CD14-positive monocyte (primary cell): ENCODE measurements around the gene LCN2. TPM values are rescaled to one million over a fixed set of nuclear protein-coding genes. Genes with fewer than 3 reads are reported as not detected.
"Not testable (repeated sequence)": the region's sequence is repeated elsewhere in the genome, so short reads cannot be mapped to it uniquely, and the experiment has no call there.

Experiments used
- DNase-seq, 3 donors: peaks; one replicate each; pipeline ENCODE4 v3.0.0-alpha.2; 2011 to 2022
- H2AFZ ChIP-seq: 2 replicates; pipeline ENCODE4 v1.6.0; 2012; ENCODE audit warnings: mild to moderate bottlenecking, low read depth, low read length, inconsistent platforms; ENCODE audit not compliant: insufficient read depth, poor library complexity, severe bottlenecking
- H3K27ac ChIP-seq, 2 donors: 1 replicate in 1 of 2; 2 replicates in 1 of 2; pipeline ENCODE4 v1.5.1; 2012 to 2013; ENCODE audit warnings: low read length in 2 of 2, control low read depth in 1 of 2, inconsistent platforms in 1 of 2, low read depth in 1 of 2, mild to moderate bottlenecking in 1 of 2
- H3K27me3 ChIP-seq, 2 donors: one replicate each; pipeline versions ENCODE4 v1.6.0 to v1.6.1; 2011 to 2013; ENCODE audit warnings: low read length in 2 of 2; ENCODE audit not compliant: control insufficient read depth in 2 of 2, insufficient read depth in 2 of 2
- H3K36me3 ChIP-seq, 2 donors: replicated peaks in 1 of 2; 1 replicate in 1 of 2; 2 replicates in 1 of 2; pipeline versions ENCODE4 v1.5.1 to v1.6.1; 2012 to 2013; ENCODE audit warnings: low read length in 2 of 2, control low read depth in 1 of 2, inconsistent platforms in 1 of 2, mild to moderate bottlenecking in 1 of 2; ENCODE audit not compliant: insufficient read depth in 2 of 2, control insufficient read depth in 1 of 2
- H3K4me1 ChIP-seq, 2 donors: 1 replicate in 1 of 2; 2 replicates in 1 of 2; pipeline versions ENCODE4 v1.5.1 to v1.6.1; 2012 to 2013; ENCODE audit warnings: low read length in 2 of 2, control low read depth in 1 of 2, inconsistent platforms in 1 of 2, mild to moderate bottlenecking in 1 of 2, moderate library complexity in 1 of 2; ENCODE audit not compliant: insufficient read depth in 2 of 2, control insufficient read depth in 1 of 2
- H3K4me2 ChIP-seq: replicated peaks from 2 replicates; pipeline ENCODE3; 2012; ENCODE audit warnings: low read length, moderate library complexity, mild to moderate bottlenecking; ENCODE audit not compliant: poor library complexity, severe bottlenecking; ENCODE audit errors: extremely low read depth
- H3K4me3 ChIP-seq, 3 experiments: fragments of 200-600 bp in 1 of 3; sonication (generic) in 1 of 3; replicated peaks in 1 of 3; 1 replicate in 2 of 3; 2 replicates in 1 of 3; pipeline ENCODE4 v1.5.1; 2011 to 2013; ENCODE audit warnings: low read length in 3 of 3, mild to moderate bottlenecking in 3 of 3, control low read depth in 2 of 3, low read depth in 2 of 3, inconsistent platforms in 1 of 3, moderate library complexity in 1 of 3
- H3K79me2 ChIP-seq: 2 replicates; pipeline ENCODE4 v1.6.0; 2012; ENCODE audit warnings: mild to moderate bottlenecking, control low read depth, inconsistent platforms, low read length, moderate library complexity; ENCODE audit not compliant: insufficient read depth
- H3K9ac ChIP-seq: 2 replicates; pipeline ENCODE4 v1.6.0; 2017; ENCODE audit warnings: low read length, mild to moderate bottlenecking; ENCODE audit not compliant: insufficient read depth, poor library complexity, severe bottlenecking
- H3K9me3 ChIP-seq, 2 donors: replicated peaks in 1 of 2; 1 replicate in 1 of 2; 2 replicates in 1 of 2; pipeline versions ENCODE4 v1.5.1 to v1.6.1; 2012 to 2013; ENCODE audit warnings: low read length in 2 of 2, control low read depth in 1 of 2; ENCODE audit not compliant: control insufficient read depth in 1 of 2, insufficient read depth in 1 of 2
- H4K20me1 ChIP-seq: 2 replicates; pipeline ENCODE4 v1.6.0; 2012; ENCODE audit warnings: mild to moderate bottlenecking, low read length, control low read depth, moderate library complexity; ENCODE audit not compliant: insufficient read depth
- H3K27ac Mint-ChIP-seq, 7 donors: one replicate each; pipeline ENCODE4 v1.8.0; 2020; ENCODE audit warnings: mild to moderate bottlenecking in 7 of 7, mixed read lengths in 7 of 7, moderate library complexity in 6 of 7, inconsistent platforms in 2 of 7
- H3K27me3 Mint-ChIP-seq, 3 donors: one replicate each; pipeline ENCODE4 v1.8.0; 2021 to 2022; ENCODE audit warnings: low read depth in 3 of 3, mild to moderate bottlenecking in 3 of 3, mixed read lengths in 3 of 3, moderate library complexity in 3 of 3, inconsistent platforms in 1 of 3
- H3K36me3 Mint-ChIP-seq, 2 donors: one replicate each; pipeline ENCODE4 v1.8.0; 2020; ENCODE audit warnings: mixed read lengths in 2 of 2, inconsistent platforms in 1 of 2, mild to moderate bottlenecking in 1 of 2
- H3K4me1 Mint-ChIP-seq: one replicate; pipeline ENCODE4 v1.8.0; 2020; ENCODE audit warnings: mild to moderate bottlenecking, mixed read lengths
- H3K4me3 Mint-ChIP-seq, 2 donors: one replicate each; pipeline ENCODE4 v1.8.0; 2020; ENCODE audit warnings: mild to moderate bottlenecking in 2 of 2, mixed read lengths in 2 of 2, moderate library complexity in 1 of 2
- H3K9me3 Mint-ChIP-seq, 7 donors: one replicate each; pipeline ENCODE4 v1.8.0; 2020 to 2022; ENCODE audit warnings: mixed read lengths in 7 of 7, mild to moderate bottlenecking in 6 of 7, moderate library complexity in 6 of 7, inconsistent platforms in 2 of 7
- WGBS: methylation state at CpG from one replicate; pipeline ENCODE4 v1.1.5; 2013; ENCODE audit warnings: missing lambda C conversion rate; ENCODE audit not compliant: insufficient coverage; 5-methylcytosine and 5-hydroxymethylcytosine counted together
- intact Hi-C, 2 donors: fragments of 100-400 bp; cut with micrococcal nuclease; formaldehyde crosslinking; loops; one replicate each; pipeline versions ENCODE4 v1.15.0 to v1.15.1; 2023
- polyA plus RNA-seq, 3 donors: library from polyadenylated mRNA; depleted of rRNA in 1 of 3; unstranded in 2 of 3; stranded (reverse) in 1 of 3; fragments of 300-500 nt in 2 of 3; fragments of >200 nt in 1 of 3; fragmentation: Illumina TruSeq in 2 of 3; gene quantifications; 1 replicate in 2 of 3; 2 replicates in 1 of 3; pipeline ENCODE4 v1.2.3, GENCODE V29; 2012 to 2021
- TF ChIP-seq, protein P1 (sequence below): fragments of 200-600 bp; IDR thresholded peaks from one replicate; pipeline ENCODE4 v1.8.0; 2022; ENCODE audit warnings: antibody characterized with exemption, mild to moderate bottlenecking

Gene LCN2
- polyA plus RNA-seq, 3 donors, result 0.83 TPM; not detected in 2

DNA sequence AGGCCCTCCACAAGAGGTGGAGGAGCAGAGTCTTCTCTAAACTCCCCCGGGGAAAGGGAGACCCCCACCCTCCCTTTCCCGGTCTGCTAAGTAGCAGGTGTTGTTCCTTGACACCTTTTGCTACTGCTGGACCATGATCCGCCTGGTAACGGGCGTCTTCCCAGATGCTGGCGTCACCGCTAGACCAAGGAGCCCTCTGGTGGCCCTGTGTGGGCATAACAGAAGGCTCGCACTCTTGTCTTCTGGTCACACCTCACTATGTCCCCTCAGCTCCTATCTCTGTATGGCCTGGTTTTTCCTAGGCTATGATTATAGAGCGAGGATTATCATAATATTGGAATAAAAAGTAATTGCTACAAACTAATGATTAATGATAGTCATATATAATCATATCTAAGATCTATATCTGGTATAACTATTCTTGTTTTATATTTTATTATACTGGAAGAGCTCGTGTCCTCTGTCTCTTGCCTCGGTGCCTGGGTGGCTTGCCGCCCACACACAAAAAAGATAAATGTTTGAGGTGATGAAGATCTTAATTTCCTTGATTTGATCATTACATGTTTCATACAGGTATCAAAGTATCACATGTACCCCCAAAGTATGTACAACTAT, 19.2 kb upstream of the LCN2 start:
- intact Hi-C loops, H3K36me3 ChIP-seq, H3K27ac ChIP-seq, H3K36me3 Mint-ChIP-seq, H3K4me3 ChIP-seq, H3K9ac ChIP-seq, H3K79me2 ChIP-seq, H2AFZ ChIP-seq, H3K4me2 ChIP-seq, DNase-seq, H3K27me3 ChIP-seq, H3K9me3 Mint-ChIP-seq, H3K9me3 ChIP-seq, H3K27ac Mint-ChIP-seq: not testable (repeated sequence)
- TF ChIP-seq, protein P1, sequence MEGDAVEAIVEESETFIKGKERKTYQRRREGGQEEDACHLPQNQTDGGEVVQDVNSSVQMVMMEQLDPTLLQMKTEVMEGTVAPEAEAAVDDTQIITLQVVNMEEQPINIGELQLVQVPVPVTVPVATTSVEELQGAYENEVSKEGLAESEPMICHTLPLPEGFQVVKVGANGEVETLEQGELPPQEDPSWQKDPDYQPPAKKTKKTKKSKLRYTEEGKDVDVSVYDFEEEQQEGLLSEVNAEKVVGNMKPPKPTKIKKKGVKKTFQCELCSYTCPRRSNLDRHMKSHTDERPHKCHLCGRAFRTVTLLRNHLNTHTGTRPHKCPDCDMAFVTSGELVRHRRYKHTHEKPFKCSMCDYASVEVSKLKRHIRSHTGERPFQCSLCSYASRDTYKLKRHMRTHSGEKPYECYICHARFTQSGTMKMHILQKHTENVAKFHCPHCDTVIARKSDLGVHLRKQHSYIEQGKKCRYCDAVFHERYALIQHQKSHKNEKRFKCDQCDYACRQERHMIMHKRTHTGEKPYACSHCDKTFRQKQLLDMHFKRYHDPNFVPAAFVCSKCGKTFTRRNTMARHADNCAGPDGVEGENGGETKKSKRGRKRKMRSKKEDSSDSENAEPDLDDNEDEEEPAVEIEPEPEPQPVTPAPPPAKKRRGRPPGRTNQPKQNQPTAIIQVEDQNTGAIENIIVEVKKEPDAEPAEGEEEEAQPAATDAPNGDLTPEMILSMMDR, result peak; percentile 74
- Histone ChIP-seq H3K4me1 (peaks cover 30 to 40% of the 10 kb centered on the region in 2 donors), H4K20me1 (peaks cover 15% of the 10 kb centered on the region)
- Mint-ChIP-seq H3K27me3 (peaks cover 0 to 10% (median 4%) of the 10 kb centered on the region in 3 donors), H3K4me1 (peaks cover 29% of the 10 kb centered on the region), H3K4me3 (peak overlapping the region in 1 of 2 donors; percentile 39)
- no CpG with 5 or more reads among the region's 12 CpGs for WGBS

DNA sequence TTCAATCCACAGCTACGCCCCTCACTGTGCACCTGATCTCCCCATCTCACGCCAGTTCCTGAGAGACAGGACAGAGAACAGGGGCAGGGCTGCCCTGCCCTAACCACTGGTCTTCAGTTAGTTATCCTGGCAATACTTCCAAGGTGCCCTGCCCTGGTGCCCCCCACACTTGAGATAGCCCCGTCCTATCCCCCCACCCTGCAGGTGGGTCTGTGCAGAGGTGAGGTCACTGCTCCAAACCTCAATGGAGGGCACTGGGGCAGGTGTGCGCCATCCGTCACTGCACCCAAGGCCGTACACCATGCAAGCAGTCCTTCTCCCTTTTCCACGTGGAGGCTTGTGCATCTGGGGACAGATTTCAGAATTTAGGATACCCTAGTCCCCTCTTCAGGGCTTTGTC, 18.6 kb upstream of the LCN2 start:
- H3K79me2 ChIP-seq, H4K20me1 ChIP-seq, H2AFZ ChIP-seq, DNase-seq, H3K9me3 ChIP-seq, H3K36me3 Mint-ChIP-seq, H3K4me3 Mint-ChIP-seq, H3K27ac Mint-ChIP-seq, H3K9me3 Mint-ChIP-seq, intact Hi-C loops, H3K36me3 ChIP-seq, H3K4me3 ChIP-seq, H3K27me3 ChIP-seq, H3K9ac ChIP-seq, H3K4me2 ChIP-seq, H3K27ac ChIP-seq: not testable (repeated sequence)
- H3K4me1 ChIP-seq, result peaks cover 24 to 34% of the 10 kb centered on the region in 2 donors
- Mint-ChIP-seq H3K4me1 (peaks cover 23% of the 10 kb centered on the region), H3K27me3 (peaks cover 2 to 10% (median 5%) of the 10 kb centered on the region in 3 donors)
- WGBS, result 83% methylated on average over 2 of the region's 7 CpGs

GRCh38 chr9:128131346-128131745, 17.9 kb upstream of the LCN2 start:
- intact Hi-C loops, H3K27me3 ChIP-seq, H3K9ac ChIP-seq, H3K27ac ChIP-seq, H3K4me2 ChIP-seq, H4K20me1 ChIP-seq, H2AFZ ChIP-seq, H3K9me3 ChIP-seq, H3K79me2 ChIP-seq, H3K4me3 Mint-ChIP-seq, DNase-seq, H3K9me3 Mint-ChIP-seq, H3K4me3 ChIP-seq, H3K36me3 ChIP-seq, H3K36me3 Mint-ChIP-seq: not testable (repeated sequence)
- 95% methylated on average over 6 of the region's 8 CpGs for WGBS
- peak overlapping the region in 1 of 7 donors; percentile 46 for H3K27ac Mint-ChIP-seq
- H3K4me1 Mint-ChIP-seq, result peaks cover 16% of the 10 kb centered on the region
- peaks cover 2 to 12% (median 5%) of the 10 kb centered on the region in 3 donors for H3K27me3 Mint-ChIP-seq
- peaks cover 17 to 27% of the 10 kb centered on the region in 2 donors for H3K4me1 ChIP-seq

GRCh38 chr9:128132139-128132538, 17.1 kb upstream of the LCN2 start:
- intact Hi-C loops, H3K9me3 ChIP-seq, H3K4me3 Mint-ChIP-seq, H3K27ac ChIP-seq, H3K4me3 ChIP-seq, H2AFZ ChIP-seq, DNase-seq, H3K36me3 Mint-ChIP-seq, H3K27me3 ChIP-seq, H3K9ac ChIP-seq, H3K79me2 ChIP-seq, H3K9me3 Mint-ChIP-seq, H3K36me3 ChIP-seq, H3K27ac Mint-ChIP-seq, H4K20me1 ChIP-seq, H3K4me2 ChIP-seq: not testable (repeated sequence)
- Mint-ChIP-seq H3K27me3 (peaks cover 2 to 14% (median 5%) of the 10 kb centered on the region in 3 donors), H3K4me1 (peaks cover 11% of the 10 kb centered on the region)
- 60% methylated on average over 7 of the region's 8 CpGs for WGBS
- peaks cover 10 to 19% of the 10 kb centered on the region in 2 donors for H3K4me1 ChIP-seq
